HG03460 (cell line): ENCODE measurements around the gene ALKBH1.

Experiments used
- ATAC-seq: cut with Tn5 transposase; IDR thresholded peaks from one replicate; pipeline ENCODE4 v1.9.1; 2021; ENCODE audit not compliant: unreplicated experiment

The ALKBH1 gene

GRCh38 chr14:77625360-77625759, 82.5 kb downstream of the ALKBH1 start:
- no peak for ATAC-seq

- no peak for ATAC-seq
These were observed 84.6 kb downstream of the ALKBH1 start for GRCh38 chr14:77623201-77623600.
